Left ventricle myocardium inferior (tissue), 1 donor: ENCODE results near the gene C10orf105. TPM values are rescaled to one million over a fixed set of nuclear protein-coding genes. Genes with fewer than 3 reads are reported as not detected.

Experiments used
- DNase-seq: peaks from one replicate; pipeline ENCODE4 v3.0.0-alpha.2; 2020
- H3K27ac ChIP-seq: fragments of 200-600 bp; replicated peaks from 2 replicates; pipeline ENCODE4 v1.8.0; 2021
- H3K27me3 ChIP-seq: fragments of 200-600 bp; 2 replicates; pipeline ENCODE4 v1.8.0; 2021; ENCODE audit warnings: low read depth
- H3K36me3 ChIP-seq: fragments of 200-600 bp; 2 replicates; pipeline ENCODE4 v1.8.0; 2021
- H3K4me1 ChIP-seq: fragments of 200-600 bp; 2 replicates; pipeline ENCODE4 v1.8.0; 2021
- H3K4me3 ChIP-seq: fragments of 200-600 bp; 2 replicates; pipeline ENCODE4 v1.8.0; 2021; ENCODE audit warnings: mild to moderate bottlenecking, moderate library complexity
- H3K9me3 ChIP-seq: fragments of 200-600 bp; replicated peaks from 2 replicates; pipeline ENCODE4 v1.8.0; 2021
- CTCF ChIP-seq: fragments of 200-600 bp; IDR thresholded peaks from 2 replicates; pipeline ENCODE4 v1.8.0; 2021; ENCODE audit warnings: antibody characterized with exemption, mild to moderate bottlenecking, borderline replicate concordance
- intact Hi-C: fragments of 100-400 bp; cut with micrococcal nuclease; formaldehyde crosslinking; loops from one replicate; pipeline ENCODE4 v1.11.0; 2022
- total RNA-seq: library from RNA; stranded (reverse); fragmentation: NEBNext Ultra II Directional; extraction: Animal tissue kit (Norgen Biotek cat#: 25700); gene quantifications from one replicate; pipeline ENCODE4 v1.2.1, GENCODE V29; 2021
- donor health status: DM: no; HTN: yes; CAD: no; lungs with severe emphysema.

Gene C10orf105
- total RNA-seq, 1 donor from 2014 or later = 0.05 TPM

GRCh38 chr10:71765176-71765904 lies 45.8 kb upstream of the C10orf105 start:
- Histone ChIP-seq H3K4me3 (peak overlapping the region; percentile 96), H3K27ac (peak overlapping the region; percentile 99), H3K36me3 (peaks cover 30% of the 10 kb centered on the region), H3K9me3 (no peaks in the 10 kb centered on the region), H3K27me3 (no peaks in the 10 kb centered on the region), H3K4me1 (peaks cover 100% of the 10 kb centered on the region)
- TF ChIP-seq CTCF = peak; percentile 26
- intact Hi-C loops = no loop called here
- DNase-seq = peak; percentile 81

GRCh38 chr10:71763352-71764127 lies 44.0 kb upstream of the C10orf105 start:
- Histone ChIP-seq H3K36me3 (peaks cover 41% of the 10 kb centered on the region), H3K27ac (peak overlapping the region; percentile 99), H3K27me3 (no peaks in the 10 kb centered on the region), H3K4me3 (no peak overlapping the region), H3K9me3 (no peaks in the 10 kb centered on the region), H3K4me1 (peaks cover 91% of the 10 kb centered on the region)
- no peak for DNase-seq
- intact Hi-C loops = no loop called here
- TF ChIP-seq CTCF = no peak

GRCh38 chr10:71762324-71762723 lies 42.7 kb upstream of the C10orf105 start:
- TF ChIP-seq CTCF = no peak
- H3K27me3 ChIP-seq = no peaks in the 10 kb centered on the region
- DNase-seq = no peak
- no peak overlapping the region for H3K4me3 ChIP-seq
- H3K4me1 ChIP-seq = peaks cover 90% of the 10 kb centered on the region
- peaks cover 53% of the 10 kb centered on the region for H3K36me3 ChIP-seq
- H3K27ac ChIP-seq = peak overlapping the region; percentile 99
- intact Hi-C loops = no loop called here
- H3K9me3 ChIP-seq = no peaks in the 10 kb centered on the region

GRCh38 chr10:71761541-71762113 lies 42.0 kb upstream of the C10orf105 start:
- peaks cover 90% of the 10 kb centered on the region for H3K4me1 ChIP-seq
- no peak for DNase-seq

GRCh38 chr10:71761105-71761511 lies 41.5 kb upstream of the C10orf105 start:
- H3K27me3 ChIP-seq = no peaks in the 10 kb centered on the region
- peaks cover 63% of the 10 kb centered on the region for H3K36me3 ChIP-seq
- peak overlapping the region; percentile 99 for H3K27ac ChIP-seq
- peaks cover 90% of the 10 kb centered on the region for H3K4me1 ChIP-seq
- TF ChIP-seq CTCF = no peak
- no peaks in the 10 kb centered on the region for H3K9me3 ChIP-seq
- DNase-seq = no peak
- peak overlapping the region; percentile 47 for H3K4me3 ChIP-seq
- intact Hi-C loops = no loop called here

More at GRCh38 chr10:71761541-71762113, 42.0 kb upstream of the C10orf105 start:
- Histone ChIP-seq H3K9me3 (no peaks in the 10 kb centered on the region), H3K4me3 (peak overlapping the region; percentile 47), H3K27me3 (no peaks in the 10 kb centered on the region), H3K36me3 (peaks cover 57% of the 10 kb centered on the region), H3K27ac (peak overlapping the region; percentile 99)
- peak; percentile 41 for TF ChIP-seq CTCF
- intact Hi-C loops = no loop called here
